ENCODE data around the gene SEMA4D. TPM values are rescaled to one million over a fixed set of nuclear protein-coding genes. Genes with fewer than 3 reads are reported as not detected.

Gene SEMA4D
- total RNA-seq, 1 donor from 2014 or later: 2.8 TPM

GRCh38 chr9:89325733-89326132 is 172.2 kb downstream of the SEMA4D start:
- no peak for DNase-seq (ENCODE audit: low read depth, low spot score)

- no peak for DNase-seq (ENCODE audit: low read depth, low spot score)
These were observed 174.5 kb downstream of the SEMA4D start for GRCh38 chr9:89323390-89323789.

- no peak for DNase-seq (ENCODE audit: low read depth, low spot score)
These were observed 178.7 kb downstream of the SEMA4D start for GRCh38 chr9:89319015-89319905.

GRCh38 chr9:89318123-89319014 is 179.5 kb downstream of the SEMA4D start, which contains the start of gene SECISBP2:
Gene SECISBP2, plus strand, starts transcription at chr9:89318500. Its CDS starts 77 bp downstream, at chr9:89318577.
- DNase-seq (ENCODE audit: low read depth, low spot score): peak; percentile 85

GRCh38 chr9:89317282-89317681 is 180.6 kb downstream of the SEMA4D start:
- no peak for DNase-seq (ENCODE audit: low read depth, low spot score)

GRCh38 chr9:89315482-89315881 is 182.4 kb downstream of the SEMA4D start:
- no peak for DNase-seq (ENCODE audit: low read depth, low spot score)

- DNase-seq (ENCODE audit: low read depth, low spot score): no peak
These were observed 183.0 kb downstream of the SEMA4D start for GRCh38 chr9:89314955-89315354.

- no peak for DNase-seq (ENCODE audit: low read depth, low spot score)
These were observed 184.1 kb downstream of the SEMA4D start for GRCh38 chr9:89313842-89314241.

GRCh38 chr9:89312222-89312571 is 185.7 kb downstream of the SEMA4D start:
- DNase-seq (ENCODE audit: low read depth, low spot score): no peak

- no peak for DNase-seq (ENCODE audit: low read depth, low spot score)
These were observed 186.3 kb downstream of the SEMA4D start for GRCh38 chr9:89311346-89312221.

Other genes starting within 250 kb of the SEMA4D start
- gene CKS2, start 186.9 kb downstream of the SEMA4D start, total RNA-seq: 97.0 and 275 TPM in 2 replicates
- gene SECISBP2, start 179.6 kb downstream of the SEMA4D start, total RNA-seq: 22.5 and 23.1 TPM in 2 replicates
- 0.33 and 0.46 TPM in 2 replicates for gene GADD45G, start 106.9 kb upstream of the SEMA4D start, total RNA-seq

Measured in pulmonary artery endothelial cell (primary cell).